Uterus (tissue), 4 donors: Measurements from ENCODE around the gene AHCYL1. TPM values are rescaled to one million over a fixed set of nuclear protein-coding genes. Genes with fewer than 3 reads are reported as not detected.
A peak's percentile ranks its signal among the peaks of the same experiment; 100 is the strongest.

ENCODE experiments used
- DNase-seq, 2 donors: peaks; one replicate each; pipeline ENCODE4 v3.0.0-alpha.2; 2019 to 2020
- H3K27ac ChIP-seq, 2 donors: fragments of 200-600 bp; sonication (generic); 1 replicate in 1 of 2; 2 replicates in 1 of 2; pipeline ENCODE4 v1.5.1; 2016 to 2018
- H3K27me3 ChIP-seq, 2 donors: fragments of 200-600 bp; sonication (generic); one replicate each; pipeline ENCODE4 v1.5.1; 2018 to 2019; ENCODE audit warnings: control low read depth in 1 of 2
- H3K36me3 ChIP-seq, 2 donors: fragments of 200-600 bp; sonication (generic); one replicate each; pipeline ENCODE4 v1.5.1; 2019; ENCODE audit warnings: control low read depth in 1 of 2
- H3K4me1 ChIP-seq, 2 donors: fragments of 200-600 bp; sonication (generic); one replicate each; pipeline ENCODE4 v1.5.1; 2018 to 2019; ENCODE audit warnings: control low read depth in 1 of 2
- H3K4me3 ChIP-seq, 2 donors: fragments of 200-600 bp; sonication (generic); 1 replicate in 1 of 2; 2 replicates in 1 of 2; pipeline ENCODE4 v1.5.1; 2018 to 2019; ENCODE audit warnings: mild to moderate bottlenecking in 1 of 2
- H3K9me3 ChIP-seq, 2 donors: fragments of 200-600 bp; sonication (generic); one replicate each; pipeline ENCODE4 v1.5.1; 2019; ENCODE audit warnings: control low read depth in 1 of 2
- CTCF ChIP-seq, 4 experiments: fragments of 200-600 bp in 2 of 4; fragments of 450-650 bp in 2 of 4; sonication (generic) in 2 of 4; IDR thresholded peaks; one replicate each; pipeline ENCODE4 v1.5.1; 2016 to 2019; ENCODE audit warnings: antibody characterized with exemption in 4 of 4, mild to moderate bottlenecking in 2 of 4, moderate library complexity in 1 of 4
- POLR2A ChIP-seq, 2 donors: fragments of 450-650 bp; IDR thresholded peaks; one replicate each; pipeline ENCODE4 v1.6.1; 2016; ENCODE audit warnings: antibody characterized with exemption in 2 of 2, mild to moderate bottlenecking in 1 of 2, moderate library complexity in 1 of 2
- intact Hi-C: fragments of 100-400 bp; cut with DNase I; formaldehyde crosslinking; loops from one replicate; pipeline ENCODE4 v1.15.1; 2023; ENCODE audit warnings: low total_unique reads
- total RNA-seq, 4 donors: library from RNA; depleted of rRNA in 3 of 4; stranded (reverse); fragments of >200 nt in 3 of 4; gene quantifications; one replicate each; pipeline versions ENCODE4 v1.1.0 to v1.2.4, GENCODE V29; 2014 to 2023
- donor health status: DM: yes; HTN: yes; CAD: no.

AHCYL1 gene
- total RNA-seq, 4 donors from 2014 or later: 51.2 to 183 (median 70.2) TPM

DNA sequence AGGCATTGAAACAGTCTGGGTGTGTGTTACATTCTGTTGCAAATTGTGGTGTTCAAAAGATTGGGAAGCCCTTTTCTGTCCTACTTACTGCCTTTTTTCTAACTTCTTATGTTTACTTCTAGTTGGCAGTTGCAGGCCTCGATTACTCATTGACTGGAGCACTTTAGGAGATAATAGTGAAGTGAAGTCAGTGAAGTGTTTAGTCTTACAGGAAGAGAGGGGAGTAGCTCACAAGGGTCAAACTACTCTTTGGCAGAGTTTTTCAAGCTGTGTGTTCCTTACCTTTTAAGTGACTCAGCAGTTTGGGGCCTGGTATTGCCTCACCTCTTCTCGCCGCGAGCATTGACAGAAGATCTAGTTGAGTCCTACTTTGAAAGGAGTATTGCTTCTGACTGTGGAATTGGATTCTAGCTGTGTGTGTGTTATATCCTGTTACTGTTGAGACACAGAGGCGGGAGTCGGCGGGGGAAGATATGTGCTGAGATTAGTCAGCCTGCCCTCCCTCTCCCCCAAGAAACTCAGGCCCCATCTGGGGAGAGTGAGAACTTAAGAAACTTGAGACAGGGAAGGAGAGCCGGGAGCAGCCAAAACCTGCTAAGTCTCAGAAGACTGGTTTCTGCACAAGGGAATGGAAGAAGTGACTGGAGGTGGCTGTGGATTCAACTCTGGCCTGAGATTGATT is 19.3 kb downstream of the AHCYL1 start:
- Histone ChIP-seq H3K27ac (peak overlapping the region; percentile 83 to 89), H3K27me3 (no peaks in the 10 kb centered on the region), H3K9me3 (no peaks in the 10 kb centered on the region), H3K4me3 (peak overlapping the region in 1 of 2 donors; percentile 13), H3K4me1 (peaks cover 0 to 11% of the 10 kb centered on the region in 2 donors), H3K36me3 (no peaks in the 10 kb centered on the region)
- intact Hi-C loops: no loop called here
- TF ChIP-seq POLR2A (IDR thresholded peaks at IDR 0.05) (no peak), CTCF (IDR thresholded peaks at IDR 0.05) (peak in 1 of 4 experiments; percentile 15)
- peak; percentile 82 to 91 for DNase-seq

DNA sequence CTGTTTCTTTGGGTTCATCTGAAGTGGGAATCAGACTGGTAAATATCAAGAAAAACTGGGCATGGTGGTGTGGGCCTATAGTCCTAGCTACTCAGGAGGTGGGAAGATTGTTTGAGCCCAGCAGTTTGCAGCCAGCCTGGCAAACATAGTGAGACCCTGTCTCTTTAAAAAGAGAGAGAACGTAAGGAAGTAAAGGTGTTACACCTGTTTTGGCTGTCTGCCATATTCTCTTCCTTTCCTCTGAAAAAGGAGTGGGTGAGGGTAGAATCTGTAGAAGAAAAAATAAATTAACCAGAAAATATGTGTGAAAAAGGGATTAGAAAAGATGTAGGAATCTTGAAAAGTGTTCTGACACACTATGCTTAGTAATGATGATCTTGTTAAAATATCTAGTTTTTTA is 20.0 kb downstream of the AHCYL1 start:
- Histone ChIP-seq H3K9me3 (no peaks in the 10 kb centered on the region), H3K4me1 (peaks cover 0 to 11% of the 10 kb centered on the region in 2 donors), H3K27ac (peak overlapping the region; percentile 83 to 89), H3K36me3 (no peaks in the 10 kb centered on the region), H3K4me3 (no peak overlapping the region), H3K27me3 (no peaks in the 10 kb centered on the region)
- TF ChIP-seq CTCF (IDR thresholded peaks at IDR 0.05) (no peak), POLR2A (IDR thresholded peaks at IDR 0.05) (no peak)
- no peak for DNase-seq
- intact Hi-C loops: no loop called here

GRCh38 chr1:110005971-110006370 is 21.4 kb downstream of the AHCYL1 start:
- no peaks in the 10 kb centered on the region for H3K9me3 ChIP-seq
- intact Hi-C loops: no loop called here
- no peak for TF ChIP-seq POLR2A (IDR thresholded peaks at IDR 0.05)
- no peak for TF ChIP-seq CTCF (IDR thresholded peaks at IDR 0.05)
- H3K4me3 ChIP-seq: no peak overlapping the region
- H3K27ac ChIP-seq: peak overlapping the region in 1 of 2 donors; percentile 89
- H3K27me3 ChIP-seq: no peaks in the 10 kb centered on the region
- no peaks in the 10 kb centered on the region for H3K36me3 ChIP-seq
- H3K4me1 ChIP-seq: peaks cover 0 to 11% of the 10 kb centered on the region in 2 donors
- no peak for DNase-seq

DNA sequence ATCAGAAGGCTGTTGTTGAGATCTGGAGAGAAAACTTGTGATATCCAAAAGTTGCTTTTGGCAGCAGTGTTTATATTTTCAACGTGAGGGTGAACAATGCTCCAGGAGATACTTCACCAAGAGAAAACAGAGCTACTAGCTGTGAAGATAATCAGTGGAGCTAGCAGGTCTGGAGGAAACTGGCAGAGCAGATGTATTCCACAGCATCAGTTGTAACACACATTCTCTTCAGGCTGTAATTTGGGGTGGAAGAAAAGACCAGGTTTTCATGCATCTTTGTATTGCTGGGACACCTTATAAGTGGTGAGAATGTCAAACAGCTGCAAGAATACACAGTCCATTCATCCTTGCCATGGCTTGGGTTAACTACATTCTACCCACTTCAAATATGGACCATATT is 22.0 kb downstream of the AHCYL1 start:
- Histone ChIP-seq H3K4me1 (peaks cover 0 to 11% of the 10 kb centered on the region in 2 donors), H3K36me3 (no peaks in the 10 kb centered on the region), H3K9me3 (no peaks in the 10 kb centered on the region), H3K27ac (peak overlapping the region in 1 of 2 donors; percentile 89), H3K4me3 (no peak overlapping the region), H3K27me3 (no peaks in the 10 kb centered on the region)
- DNase-seq: no peak
- TF ChIP-seq POLR2A (IDR thresholded peaks at IDR 0.05) (no peak), CTCF (IDR thresholded peaks at IDR 0.05) (no peak)
- intact Hi-C loops: no loop called here

GRCh38 chr1:110007046-110007830 is 22.7 kb downstream of the AHCYL1 start:
- TF ChIP-seq POLR2A (IDR thresholded peaks at IDR 0.05) (no peak), CTCF (IDR thresholded peaks at IDR 0.05) (no peak)
- Histone ChIP-seq H3K27ac (no peak overlapping the region), H3K9me3 (no peaks in the 10 kb centered on the region), H3K4me3 (no peak overlapping the region), H3K4me1 (peaks cover 0 to 11% of the 10 kb centered on the region in 2 donors), H3K36me3 (no peaks in the 10 kb centered on the region), H3K27me3 (no peaks in the 10 kb centered on the region)
- no peak for DNase-seq
- intact Hi-C loops: no loop called here
